ENCODE measurements around the gene MTR.
"Not testable (repeated sequence)": the region's sequence is repeated elsewhere in the genome, so short reads cannot be mapped to it uniquely, and the experiment has no call there.

The MTR gene

DNA sequence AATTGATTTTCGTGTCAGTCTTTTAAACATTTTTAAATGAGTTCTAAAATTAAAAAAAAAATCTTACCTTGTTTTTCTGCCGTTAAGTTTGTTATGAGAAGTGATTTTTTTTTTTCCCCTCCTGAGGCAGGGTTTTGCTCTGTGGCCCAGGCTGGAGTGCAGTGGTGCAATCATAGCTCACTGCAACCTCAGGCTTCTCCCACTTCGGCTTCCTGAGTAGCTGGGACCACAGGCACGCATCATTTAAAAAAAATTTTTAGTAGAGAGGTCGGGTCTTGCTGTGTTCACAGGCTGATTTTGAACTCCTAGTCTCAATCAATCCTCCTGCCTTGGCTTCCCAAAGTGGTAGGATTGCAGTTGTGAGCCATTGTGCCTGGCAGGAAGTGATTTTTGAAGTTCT lies 41.1 kb downstream of the MTR start:
- no peak for DNase-seq

DNA sequence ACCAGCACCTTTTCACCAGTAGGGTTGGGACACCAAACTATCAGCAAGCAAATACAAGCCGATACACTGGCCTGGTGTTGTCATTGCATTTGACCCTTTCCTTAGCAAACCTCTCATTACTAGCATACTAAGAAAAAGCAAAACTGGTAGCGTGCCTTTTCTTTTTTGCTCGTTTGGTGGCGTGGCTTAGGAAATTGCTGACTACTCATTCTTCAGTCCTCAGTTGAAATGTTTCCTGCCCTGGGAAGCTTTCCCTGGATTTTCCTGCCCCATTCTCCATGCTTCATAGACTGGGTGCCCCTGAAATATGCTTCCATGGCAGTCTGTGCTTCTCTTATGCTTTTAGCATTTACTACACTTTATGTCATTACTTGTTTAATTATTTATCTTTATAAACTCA lies 42.0 kb downstream of the MTR start:
- DNase-seq: no peak

DNA sequence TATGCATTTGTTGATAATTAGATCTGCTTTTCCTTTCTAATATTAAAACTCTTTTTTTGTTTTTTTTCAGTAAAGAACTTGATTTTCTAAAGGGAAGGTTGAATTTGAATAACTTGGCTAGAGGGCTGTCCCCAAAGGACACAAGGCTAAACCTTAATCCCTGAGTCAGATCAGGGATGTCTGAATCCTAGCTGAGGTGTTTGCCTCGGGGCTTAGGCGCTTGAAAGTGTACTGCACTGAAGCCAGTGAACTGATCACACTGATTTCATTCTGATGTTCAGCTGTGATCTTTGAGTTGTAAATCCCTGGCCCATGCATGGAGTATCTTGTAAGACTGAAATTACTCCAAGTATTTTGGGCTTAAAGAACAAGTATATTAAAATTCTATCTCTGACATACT lies 42.8 kb downstream of the MTR start:
- no peak for DNase-seq

DNA sequence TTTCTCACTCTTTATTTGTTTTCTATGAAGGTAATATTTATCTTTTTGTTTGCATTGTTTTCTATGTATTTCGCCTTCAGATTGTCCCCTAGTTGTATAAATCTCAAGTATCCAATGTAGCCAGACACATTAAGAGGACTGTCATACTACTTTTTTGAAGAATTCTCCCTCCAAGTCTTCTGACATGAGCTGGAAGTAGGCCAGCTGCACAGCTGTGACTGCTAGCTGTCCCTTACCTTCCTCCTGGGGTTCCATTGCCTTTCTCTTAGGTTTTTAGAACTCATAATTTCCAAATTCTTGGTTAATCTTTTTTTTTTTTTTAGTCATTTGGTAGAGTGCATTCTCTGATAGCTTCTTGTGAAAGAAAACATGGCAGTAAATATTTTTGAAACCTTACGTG lies 46.2 kb downstream of the MTR start:
- no peak for DNase-seq

DNA sequence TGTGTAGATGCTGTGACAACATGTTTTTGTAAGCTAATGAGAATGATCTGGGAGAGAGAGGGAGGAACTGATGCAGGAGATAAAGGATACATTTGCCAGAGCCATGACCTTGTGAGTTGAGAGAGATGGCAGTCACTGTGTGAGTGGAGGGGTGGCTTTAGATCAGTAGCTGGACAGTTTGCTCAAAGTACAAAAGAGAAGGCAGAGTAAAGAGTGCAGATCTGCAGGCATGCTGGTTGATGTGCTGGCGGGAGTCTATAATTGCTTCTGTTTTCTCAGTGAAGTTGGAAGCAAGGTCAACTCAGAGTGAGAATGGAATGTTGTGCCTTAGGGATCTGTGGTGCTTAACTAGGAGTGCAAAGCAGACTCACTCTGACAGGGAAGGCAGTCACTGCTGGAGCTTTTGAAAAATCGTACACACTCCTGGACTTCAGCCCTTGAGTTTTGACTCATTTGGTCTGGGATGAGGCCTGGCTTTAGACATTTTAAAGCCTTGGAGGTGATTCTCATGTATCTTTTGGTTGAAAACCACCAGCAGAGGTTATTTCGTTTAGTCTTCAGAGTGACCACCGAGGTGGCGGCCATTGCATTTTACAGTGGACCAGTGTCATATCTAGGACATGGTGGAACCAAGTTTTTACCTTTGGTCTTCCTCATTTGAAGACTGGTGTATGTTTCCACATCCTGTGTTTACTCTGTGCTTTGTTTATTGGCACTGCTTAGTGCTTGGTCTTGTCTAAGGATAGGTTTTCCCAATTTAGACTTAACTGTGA lies 49.6 kb downstream of the MTR start:
- no peak for DNase-seq

DNA sequence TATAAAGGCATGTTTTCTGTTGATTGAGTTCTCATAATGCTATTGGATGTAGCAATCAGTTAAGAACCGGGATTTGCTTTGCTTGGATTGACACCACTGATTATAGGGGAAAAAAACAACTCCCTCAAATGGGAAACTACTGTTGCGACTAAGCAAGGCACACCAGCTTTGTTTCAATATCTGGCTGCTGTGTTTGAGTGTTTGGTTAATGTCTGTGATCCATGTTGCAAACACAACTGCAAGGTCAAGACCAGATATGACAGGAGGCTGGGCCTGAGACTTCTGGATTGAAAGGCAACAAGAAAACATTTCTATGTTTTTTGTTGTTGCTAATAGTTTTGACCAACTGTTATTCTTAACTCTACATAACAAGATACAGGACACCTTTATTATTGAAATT lies 50.7 kb downstream of the MTR start:
- no peak for DNase-seq

DNA sequence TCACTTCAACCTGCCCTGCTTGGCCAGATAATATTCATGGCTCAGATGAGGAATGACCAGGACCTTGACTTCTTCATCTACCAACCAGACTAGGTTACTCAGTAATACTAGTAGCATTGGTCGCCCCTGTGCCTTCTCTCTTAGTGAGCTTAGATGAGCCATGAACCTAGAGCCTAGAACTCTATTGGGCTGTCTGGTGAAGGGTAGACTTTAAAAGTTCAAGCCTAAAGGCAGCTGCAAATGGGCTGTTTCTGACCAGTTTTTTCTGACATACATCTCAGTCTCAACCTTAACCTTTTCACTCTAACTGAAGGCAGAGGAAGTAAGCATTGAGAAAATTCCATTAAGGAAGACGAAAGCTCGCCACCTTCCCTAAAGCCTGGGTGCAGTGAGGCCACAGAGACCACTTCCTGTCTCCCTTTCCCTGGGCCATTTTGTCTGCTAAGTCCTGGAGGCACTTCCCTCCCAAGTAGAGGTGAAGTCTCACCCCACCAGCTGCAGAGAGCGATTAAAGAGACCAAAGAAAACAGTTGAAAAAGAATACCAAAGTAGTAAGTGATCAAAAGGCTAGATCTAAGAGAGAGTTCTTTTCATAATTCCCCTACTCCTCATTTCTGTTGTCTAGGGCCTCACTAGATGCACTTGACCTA lies 53.3 kb downstream of the MTR start:
- no peak for DNase-seq

DNA sequence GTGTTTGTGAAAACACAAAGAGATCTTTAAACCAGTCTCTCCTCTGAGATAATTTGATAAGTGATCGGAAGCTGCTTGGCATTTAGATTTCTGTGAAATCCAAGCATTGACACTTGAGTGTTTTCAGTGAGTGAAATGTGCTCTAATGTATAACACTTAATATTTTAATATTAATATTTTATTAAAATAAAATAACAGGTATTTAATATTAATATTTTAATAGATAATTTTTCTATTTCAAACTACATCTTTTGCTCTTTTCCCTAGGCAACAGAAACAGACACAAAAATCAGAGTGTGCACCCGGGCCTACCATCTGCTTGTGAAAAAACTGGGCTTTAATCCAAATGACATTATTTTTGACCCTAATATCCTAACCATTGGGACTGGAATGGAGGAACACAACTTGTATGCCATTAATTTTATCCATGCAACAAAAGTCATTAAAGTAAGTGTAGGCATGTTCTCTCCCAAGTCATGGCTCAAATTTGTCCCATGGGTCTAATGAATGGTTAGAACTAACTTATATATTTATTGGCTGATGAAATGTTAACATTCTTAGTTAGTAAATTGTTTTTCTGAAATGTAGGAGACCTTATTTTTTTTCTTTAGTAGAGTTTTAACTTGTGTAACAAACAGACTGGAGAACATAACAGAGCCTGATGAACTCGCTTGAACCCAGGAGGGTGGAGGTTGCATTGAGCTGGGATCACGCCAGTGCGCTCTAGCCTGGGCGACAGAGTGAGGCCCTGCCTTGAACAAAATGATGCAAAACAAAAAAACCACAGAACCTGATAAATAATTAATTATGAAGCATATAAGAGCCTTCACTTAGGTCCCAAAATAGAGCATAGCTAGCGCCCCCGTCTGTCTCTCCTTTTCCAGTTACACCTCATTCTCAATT lies 55.2 kb downstream of the MTR start:
- no peak for DNase-seq

DNA sequence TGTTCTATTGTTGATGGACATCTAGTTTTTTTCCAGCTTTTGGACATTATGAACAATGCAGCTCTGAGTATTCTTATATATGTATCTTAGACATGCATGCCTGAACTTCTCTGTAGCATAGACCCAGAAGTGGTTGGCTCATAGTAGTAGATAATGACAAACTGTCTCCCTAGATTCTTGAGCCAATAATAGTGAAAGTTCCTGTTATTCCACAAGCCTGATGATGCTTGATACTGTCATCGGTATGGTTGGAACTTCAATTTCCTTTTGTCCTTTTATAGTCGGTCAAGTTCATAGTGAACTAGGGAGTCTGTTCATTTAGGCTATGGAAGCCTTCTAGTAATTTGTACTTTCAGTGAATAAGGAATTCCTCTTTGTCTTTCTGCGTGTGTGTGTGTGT lies 56.8 kb downstream of the MTR start:
- DNase-seq: no peak

DNA sequence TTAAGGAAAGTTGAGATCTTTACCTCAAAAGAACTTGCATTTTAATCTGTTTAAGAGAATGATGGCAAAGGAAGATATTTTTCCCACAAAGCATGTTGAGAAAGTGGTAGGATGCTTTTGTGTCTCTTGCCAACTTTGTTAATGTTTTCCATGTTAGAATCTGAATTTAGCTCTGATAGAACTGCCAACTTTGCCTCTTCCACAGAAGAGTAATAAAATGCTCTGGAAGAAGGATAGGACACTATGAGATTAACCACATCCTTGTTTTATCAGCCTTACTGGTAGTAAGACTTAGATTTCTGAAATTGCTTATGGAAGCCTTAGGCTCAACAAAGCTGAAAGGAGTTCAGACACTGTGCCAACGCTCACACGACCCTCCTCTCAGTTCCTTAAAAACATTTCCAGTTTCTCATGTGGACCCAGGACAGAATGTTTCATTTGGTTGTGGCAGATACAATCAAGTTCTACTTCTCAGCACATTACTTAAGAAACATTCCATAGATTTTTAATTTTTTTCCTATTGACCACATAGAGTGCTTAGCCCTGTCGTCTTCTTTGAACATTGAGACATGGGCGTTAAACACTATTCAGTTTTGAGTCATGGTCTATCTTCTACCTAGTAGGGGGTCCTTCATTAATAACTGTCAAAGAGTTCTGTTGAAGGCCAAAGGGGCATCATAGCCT lies 59.0 kb downstream of the MTR start:
- DNase-seq: no peak

DNA sequence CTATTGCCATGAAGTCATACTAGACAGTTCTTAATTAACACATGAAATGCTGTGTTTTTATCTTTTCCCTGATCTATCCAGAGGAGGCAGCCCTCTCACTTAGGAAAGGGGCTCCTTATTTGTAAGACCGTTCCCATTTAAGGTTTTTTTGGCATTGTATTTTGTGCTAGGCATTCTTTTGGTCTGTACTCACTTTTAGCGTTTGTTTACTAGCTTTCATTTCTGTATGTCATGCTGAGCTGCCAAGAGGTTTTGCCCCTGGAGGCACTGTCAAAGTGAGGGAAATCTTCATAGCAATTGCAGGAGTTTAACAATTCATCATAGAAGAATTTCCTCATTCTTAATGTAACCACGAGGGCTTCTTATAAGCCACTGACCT lies 59.5 kb downstream of the MTR start:
- DNase-seq: no peak

DNA sequence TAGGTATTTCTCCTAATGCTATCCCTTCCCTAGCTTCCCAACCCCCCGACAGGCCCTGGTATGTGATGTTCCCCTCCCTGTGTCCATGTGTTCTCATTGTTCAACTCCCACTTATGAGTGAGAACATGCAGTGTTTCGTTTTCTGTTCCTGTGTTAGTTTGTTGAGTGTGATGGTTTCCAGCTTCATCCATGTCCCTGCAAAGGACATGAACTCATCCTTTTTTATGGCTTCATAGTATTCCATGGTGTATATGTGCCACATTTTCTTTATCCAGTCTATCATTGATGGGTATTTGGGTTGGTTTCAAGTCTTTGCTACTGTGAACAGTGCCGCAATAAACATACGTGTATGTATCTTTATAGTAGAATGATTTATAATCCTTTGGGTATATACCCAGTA lies 61.6 kb downstream of the MTR start:
- DNase-seq: not testable (repeated sequence)

DNA sequence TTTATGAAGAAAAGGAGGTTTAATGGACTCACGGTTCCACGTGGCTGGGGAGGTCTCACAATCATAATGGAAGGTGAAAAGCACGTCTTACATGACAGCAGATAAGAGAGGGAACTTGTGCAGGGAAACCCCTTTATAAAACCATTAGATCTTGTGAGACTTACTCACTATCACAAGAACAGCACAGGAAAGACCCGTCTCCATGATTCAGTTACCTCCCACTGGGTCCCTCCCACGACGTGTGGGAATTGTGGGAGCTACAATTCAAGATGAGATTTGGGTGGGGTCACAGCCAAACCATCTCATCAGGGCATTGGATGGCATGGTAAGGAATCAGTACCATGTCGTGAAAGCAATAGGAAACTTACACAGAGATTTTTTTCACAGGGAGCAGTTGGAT lies 63.1 kb downstream of the MTR start:
- DNase-seq: no peak

DNA sequence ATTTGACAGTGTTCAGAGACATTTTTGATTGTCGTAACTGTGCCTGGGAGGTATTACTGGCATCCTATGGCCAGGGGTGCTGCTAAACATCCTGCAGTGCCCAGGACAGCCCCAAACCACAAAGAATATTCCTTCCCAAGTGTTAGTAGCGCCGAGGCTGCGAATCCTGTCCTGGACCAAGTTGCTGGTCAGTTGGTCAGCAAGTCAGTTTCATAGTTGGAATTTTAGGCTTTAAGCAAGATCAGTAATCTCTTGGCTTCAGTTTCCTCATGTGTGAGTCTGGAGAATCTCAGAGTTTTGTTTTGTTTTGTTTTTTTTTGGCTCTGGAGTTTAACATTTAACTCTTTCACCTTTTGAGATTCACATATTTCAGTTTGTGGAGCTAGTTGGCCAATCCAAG lies 65.0 kb downstream of the MTR start:
- DNase-seq: no peak

DNA sequence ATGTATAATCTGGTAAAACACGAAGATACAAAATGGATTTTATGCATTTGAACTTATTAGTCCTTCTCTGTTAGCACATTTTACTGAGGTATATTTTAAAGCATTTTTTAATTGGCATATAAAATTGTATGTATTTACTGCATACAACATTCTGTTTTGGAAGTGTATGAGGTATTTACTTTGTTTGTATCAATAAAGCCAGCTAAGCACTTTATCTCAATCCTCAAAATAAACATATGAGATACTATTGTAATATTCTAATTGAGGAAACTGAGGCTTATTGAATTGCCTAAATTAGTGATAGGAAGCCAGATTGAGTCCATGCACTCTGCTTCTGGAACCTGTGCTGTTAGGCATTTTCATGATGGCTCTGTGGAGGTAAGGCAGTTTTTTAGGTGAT lies 65.6 kb downstream of the MTR start:
- DNase-seq: no peak

DNA sequence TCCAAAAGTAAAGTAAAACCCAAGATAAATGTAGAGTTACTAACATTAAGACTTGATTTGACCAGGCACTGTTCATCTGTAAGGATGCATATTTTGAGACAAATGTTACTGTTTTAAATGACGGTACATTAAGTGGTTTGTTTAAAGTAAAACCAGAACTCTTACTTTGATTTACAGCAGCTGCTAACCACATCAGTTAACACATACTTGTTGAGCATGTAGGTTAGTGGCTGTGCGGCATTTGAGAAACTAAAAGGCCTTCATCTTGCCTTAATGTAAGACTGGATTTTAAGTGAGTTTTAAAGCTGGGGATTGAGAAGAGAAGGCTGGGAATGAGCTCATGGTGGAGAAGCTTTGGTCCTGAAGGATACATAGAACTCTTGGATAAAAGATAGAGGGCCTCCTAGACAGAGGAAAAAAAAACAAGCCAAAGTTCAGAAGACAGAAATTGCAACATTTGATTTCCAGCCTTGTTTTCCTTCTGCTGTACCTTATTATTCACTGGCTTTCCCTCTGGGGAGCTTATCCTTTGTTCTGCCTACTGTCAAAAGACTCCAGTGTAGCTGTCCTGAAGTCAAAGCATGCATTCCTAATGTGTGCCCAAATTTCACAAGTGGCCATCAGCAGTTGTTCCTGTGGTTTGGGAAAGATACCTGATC lies 66.6 kb downstream of the MTR start:
- no peak for DNase-seq

DNA sequence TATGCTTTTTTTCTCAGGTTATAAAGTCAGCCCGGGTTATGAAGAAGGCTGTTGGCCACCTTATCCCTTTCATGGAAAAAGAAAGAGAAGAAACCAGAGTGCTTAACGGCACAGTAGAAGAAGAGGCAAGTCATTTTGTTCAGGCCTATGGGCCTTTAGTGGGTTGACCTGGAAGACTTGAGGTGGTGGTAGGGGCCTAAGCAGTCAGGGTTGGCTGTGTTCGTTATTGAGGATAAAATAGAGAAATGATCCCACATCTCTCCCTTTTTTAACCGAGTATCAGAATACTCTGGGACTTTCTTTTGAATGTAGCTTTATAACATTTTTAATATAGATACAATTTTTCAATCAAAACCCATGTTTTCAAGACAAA lies 67.1 kb downstream of the MTR start:
- no peak for DNase-seq

DNA sequence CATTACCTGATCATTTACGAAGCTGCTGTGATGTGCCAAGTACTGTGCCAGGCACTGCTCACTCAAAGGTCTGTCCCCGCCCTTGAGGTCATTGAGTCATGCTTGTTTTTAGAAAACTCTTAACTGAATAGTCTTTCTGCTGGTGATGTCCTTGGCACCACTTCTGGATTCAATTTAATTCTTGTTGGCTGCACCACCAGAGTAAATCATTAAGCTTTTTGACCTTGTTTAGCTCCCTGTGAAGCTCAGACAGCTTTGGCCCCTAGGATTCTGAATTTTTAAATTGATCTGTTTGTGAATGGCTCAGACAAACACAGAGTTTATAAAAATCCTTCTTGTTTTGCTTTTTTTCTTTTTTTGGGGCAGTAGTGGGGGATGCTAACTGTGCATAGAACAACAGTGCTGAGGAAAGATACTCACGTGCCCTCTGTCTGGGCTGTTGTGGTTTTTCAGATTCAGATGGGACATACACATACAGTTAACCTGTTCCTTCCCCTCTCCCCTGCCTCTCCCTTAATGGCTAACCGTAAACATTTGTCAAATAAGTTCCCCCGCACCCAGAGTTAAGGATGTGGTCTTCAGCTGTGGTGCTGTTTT lies 67.6 kb downstream of the MTR start:
- DNase-seq: no peak

DNA sequence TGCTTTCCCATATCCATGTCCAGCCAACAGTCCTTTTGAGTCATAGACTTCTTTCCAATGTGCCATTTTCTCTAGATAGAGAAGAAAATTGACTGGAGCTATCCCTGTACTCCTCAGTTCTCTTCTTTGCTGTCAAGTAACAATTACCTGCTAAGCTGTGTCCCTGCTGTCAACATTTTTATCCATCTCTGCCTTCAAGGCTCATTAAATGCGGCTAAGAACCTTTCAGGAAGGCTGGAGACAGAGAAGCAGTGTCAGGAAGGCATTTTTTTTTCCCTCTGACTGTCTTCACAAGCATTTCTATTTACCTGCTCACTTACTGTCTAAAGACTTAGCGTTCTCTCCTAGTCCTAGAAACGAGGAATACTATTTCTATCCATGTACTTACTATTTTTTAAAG lies 69.1 kb downstream of the MTR start:
- no peak for DNase-seq

DNA sequence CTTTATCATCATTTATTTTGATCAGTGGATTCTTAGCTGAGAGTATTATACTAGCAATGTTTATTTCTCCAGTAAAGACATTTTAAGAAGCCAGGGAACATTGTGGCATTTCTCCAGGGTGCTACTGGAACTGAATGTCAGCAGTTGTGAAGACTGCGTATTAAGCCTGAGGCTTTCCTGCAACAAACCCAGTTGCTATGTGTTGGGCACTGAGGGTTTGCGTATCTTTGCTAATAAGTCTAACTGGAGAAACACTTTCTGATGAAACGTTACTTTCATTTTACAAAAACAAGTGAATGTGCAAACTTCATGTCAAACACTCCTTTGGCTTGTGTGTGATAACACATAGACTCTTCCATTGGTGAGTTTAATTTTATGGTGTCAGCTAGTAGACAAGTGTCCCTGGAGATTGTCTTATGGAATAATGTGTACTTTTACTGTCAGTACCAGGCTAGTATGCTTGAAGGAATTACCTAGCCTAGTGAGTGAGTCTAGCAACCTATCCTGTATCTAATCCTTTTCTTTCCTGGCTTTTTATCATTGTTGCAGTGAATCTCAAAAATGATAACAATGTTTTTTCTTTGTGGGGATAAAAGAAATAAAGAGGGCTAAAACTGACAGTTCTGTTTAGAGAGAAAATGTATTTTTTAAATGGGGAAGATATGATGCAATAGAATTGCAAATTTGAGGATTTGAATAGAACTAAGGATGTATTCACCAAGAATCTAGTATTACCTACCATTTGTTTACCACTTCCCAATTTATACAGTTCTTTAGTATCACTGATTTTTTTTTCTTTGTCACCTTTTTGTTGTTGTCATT lies 70.1 kb downstream of the MTR start:
- no peak for DNase-seq

DNA sequence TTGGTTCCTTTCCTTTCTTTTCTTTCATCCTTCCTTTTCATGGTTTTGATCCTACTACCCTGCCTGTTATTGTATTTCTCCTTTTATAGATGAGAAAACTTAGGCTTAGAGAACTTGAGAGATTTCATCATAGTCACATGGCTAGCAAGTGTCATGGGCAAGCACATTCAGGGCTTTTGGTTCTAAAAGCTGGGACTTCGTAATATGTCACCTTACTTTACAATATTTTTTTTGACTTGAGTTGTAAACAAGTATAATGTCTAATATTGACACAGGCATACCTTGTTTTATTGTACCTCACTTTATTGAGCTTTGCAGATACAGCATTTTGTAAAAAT lies 70.7 kb downstream of the MTR start:
- DNase-seq: no peak

All from bone marrow (tissue), 2 donors.